NCI-H2196 treated with DMSO at 0.1 percent for 48 hours (cell line): ENCODE measurements around the gene KIDINS220.
"Not testable (repeated sequence)": the region's sequence is repeated elsewhere in the genome, so short reads cannot be mapped to it uniquely, and the experiment has no call there.

Experiments
- DNase-seq: peaks from one replicate; lab custom pipeline; 2025; ENCODE audit not compliant: unreplicated experiment; lab: John Stamatoyannopoulos, UW

KIDINS220 gene

DNA sequence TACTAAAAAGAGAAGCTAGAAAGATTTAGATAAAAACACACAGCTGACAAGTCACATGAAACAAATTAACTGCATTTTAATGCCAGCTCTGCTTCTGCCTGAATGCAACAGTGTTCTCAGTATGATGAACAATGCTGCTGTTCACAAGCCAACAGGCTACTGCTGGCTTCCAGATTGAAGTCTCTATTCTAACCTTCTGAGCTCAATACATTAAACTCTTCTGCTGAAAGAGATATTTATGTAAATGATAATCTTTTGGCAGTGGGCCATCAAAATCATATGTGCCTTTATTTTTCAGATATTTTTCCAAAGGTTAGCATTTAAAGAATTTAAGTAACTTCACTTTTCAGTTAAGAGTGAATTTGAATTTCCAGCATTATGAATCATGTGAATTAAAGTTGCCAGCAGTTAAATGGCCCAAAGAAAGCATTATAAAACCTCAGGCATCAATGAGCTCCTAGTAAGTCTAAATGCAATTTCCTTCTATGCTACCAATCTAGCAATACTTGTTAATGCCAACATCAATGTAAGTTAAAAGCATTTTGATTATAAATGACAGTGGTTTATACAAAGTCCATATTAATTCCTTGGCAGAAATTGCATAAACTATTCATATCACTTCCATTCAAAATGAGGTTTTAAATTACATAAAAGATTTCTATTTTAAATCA is 83.2 kb downstream of the KIDINS220 start:
- no peak for DNase-seq

GRCh38 chr2:8753609-8754008 is 83.8 kb downstream of the KIDINS220 start:
- DNase-seq = no peak

DNA sequence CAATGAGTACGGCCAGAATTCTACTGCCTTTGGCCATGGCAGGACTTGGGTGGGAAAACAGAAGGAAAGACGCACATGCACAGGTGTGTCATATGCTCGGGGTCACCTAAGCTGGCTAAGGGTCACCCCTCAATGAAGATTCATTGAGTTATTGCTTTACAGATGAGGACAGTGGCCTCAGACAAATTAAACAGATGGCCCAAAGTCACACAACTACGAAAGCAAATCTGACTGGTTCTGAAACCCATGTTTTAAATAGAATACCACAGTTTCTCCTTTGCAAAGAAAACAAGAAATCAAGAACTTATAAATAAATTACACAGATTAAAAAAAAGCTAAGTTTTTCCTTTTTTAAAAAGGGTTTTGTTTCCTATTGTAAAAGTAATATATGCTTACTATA is 85.0 kb downstream of the KIDINS220 start:
- no peak for DNase-seq

DNA sequence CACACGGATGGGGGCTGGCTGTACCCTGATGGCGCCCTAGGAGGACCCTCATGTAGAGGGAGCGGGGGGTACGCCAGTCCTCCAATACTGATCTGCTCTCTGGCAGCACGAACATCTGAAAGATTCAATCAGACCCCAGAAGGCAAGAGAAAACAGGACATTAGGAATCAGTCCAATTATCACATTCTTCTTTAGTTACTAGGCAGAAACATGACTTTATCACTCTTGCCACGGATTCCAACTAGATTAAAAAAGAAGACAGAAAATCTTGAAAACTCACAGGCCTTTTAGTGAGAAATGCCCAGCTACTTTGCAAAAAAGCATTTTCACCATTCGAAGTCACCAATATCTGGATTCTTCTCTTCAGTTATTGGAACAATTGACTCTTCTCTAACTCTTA is 87.2 kb downstream of the KIDINS220 start:
- DNase-seq = no peak

GRCh38 chr2:8743261-8743660 is 94.2 kb downstream of the KIDINS220 start:
- no peak for DNase-seq

DNA sequence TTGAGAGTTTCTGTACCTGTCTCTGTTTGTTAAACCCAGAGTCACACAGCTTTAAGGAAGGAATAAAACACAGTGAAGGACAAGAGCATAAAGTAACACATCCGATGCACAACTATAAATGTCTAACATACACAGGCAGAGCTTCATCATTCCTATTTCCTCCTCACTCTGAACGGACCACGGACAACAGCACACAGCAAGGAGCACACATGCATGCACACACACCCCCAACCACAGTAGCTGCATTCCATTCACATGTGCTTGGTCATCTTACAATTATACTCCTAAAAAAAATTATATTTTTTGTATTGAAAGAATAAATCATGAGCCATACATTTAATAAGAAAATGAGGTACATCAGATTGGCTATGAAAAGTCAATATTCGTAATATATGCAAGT is 97.3 kb downstream of the KIDINS220 start:
- no peak for DNase-seq

GRCh38 chr2:8737571-8738175 is 99.7 kb downstream of the KIDINS220 start:
- no peak for DNase-seq

GRCh38 chr2:8732601-8733000 is 104.8 kb downstream of the KIDINS220 start:
- DNase-seq = no peak

- DNase-seq = no peak
Measured at GRCh38 chr2:8729939-8730338, 107.5 kb downstream of the KIDINS220 start.

DNA sequence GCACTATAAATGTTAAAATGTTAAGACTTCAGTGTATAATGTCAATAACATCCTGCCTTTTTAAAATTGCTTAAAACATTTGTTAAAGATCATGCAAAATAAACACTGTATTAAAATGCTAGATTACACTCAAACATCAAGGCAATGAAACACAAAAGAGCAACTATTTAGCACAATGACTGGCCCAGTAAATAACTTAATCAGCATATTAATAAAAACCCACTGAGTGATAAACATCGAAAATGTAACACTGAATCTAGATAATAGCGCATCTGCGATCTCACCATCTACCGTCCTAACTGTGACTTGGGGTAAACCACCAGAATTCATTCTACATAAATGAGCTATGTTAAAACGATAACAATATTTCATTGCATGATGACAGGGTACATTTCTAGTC is 108.3 kb downstream of the KIDINS220 start:
- not testable (repeated sequence) for DNase-seq

DNA sequence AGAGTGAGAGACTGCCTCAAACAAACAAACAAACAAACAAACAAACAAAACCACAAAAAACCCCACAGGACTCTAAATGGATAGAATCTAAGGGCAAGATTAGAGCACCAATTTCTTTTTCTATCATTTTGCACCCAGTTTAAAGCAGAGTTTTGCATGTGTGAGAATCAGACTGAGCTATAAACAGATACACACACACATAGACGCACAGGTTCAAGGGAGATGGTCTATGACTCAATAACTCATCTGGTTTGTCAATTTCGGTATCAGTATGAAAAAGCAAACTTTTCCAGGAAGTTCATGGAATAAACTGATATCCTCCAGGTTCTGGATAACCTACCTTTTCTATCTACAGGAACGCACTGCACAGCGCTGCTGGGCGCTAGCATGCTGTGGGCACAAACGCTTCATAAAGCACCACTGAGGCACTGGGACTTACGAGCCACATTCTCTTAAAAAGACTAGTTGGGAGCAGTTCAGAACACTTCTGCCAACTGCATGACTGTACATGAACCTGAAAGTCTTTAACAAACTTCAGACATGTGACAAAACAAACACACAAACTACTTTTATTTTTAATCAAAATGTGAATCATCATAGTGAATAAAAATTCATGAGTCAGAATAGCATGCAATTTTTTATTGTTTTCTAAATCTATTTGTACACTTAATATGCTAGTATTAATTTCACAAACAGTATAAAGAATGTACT is 109.0 kb downstream of the KIDINS220 start:
- no peak for DNase-seq

DNA sequence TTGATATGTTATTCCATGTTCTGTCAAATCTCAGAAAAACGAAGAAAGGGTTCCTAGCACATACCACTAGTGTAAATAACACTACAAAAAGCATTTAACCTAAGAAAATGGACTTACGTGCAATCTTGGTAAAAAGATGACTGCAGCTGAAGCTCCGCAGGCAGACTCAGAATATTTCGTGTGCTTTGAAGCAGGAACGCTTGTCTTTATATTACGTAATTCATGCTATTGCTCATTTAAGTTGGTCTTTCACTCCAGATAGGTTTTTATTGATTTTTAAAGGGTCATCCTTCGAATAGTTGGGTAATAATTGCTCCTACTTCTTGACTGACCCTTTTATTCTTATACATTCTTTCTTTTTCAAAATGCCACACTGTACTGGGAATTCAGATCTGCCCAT is 111.6 kb downstream of the KIDINS220 start:
- DNase-seq = no peak

GRCh38 chr2:8722986-8723385 is 114.4 kb downstream of the KIDINS220 start:
- DNase-seq = no peak

DNA sequence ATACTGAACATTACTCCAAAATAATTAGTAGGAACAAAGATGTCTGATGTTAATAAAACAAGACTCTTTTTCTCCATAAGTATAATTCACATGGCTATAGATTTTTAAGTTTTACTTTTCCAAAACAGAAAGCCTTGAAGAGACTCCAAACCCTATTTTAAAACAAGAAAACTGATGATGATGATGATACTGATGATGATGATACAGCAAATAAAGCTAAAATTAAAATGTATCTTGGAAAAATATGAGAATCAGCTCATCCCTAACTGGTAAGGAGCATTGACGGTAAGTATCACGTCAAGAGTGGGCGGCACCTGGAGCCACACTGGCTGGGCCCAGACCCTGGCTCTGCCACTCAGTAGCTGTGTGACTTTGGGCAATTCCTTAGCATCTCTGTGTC is 116.0 kb downstream of the KIDINS220 start:
- no peak for DNase-seq

DNA sequence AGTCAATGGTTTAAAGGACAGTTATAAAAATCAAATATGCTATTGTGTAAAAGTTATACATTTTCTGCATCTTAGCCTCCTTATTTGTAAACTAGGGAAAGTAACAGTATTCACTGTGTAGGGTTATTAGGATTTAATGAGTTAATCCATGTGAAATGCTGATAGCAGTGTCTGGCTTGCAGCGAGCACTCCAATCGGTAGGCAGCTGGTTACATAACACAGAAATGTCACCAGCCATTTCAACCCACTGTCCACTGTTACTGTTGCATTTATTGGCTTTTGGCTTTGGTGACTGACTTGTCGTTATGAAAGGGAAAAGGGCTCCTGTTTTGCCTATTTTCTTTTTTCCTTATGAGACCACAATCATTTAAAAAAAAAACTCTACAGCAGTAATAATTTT is 116.7 kb downstream of the KIDINS220 start:
- no peak for DNase-seq

DNA sequence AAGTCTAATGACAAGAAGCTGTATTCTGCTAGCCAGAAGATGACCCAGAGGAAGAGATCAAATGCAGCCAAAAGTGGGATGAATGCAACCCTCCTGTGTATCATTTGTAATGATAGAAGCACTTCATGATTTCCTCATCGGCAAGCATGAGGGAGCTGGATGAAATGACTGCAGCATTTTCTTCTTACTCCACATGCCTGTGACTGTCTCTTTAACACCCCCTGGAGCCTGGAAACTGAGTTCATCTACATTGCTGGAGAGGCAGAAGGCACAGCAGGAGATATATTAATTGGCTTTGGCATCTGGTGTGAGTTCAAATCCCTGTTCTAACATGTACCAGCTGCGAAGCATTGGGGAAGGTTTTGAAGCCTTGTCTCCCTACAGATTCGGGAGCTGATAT is 117.9 kb downstream of the KIDINS220 start:
- no peak for DNase-seq

GRCh38 chr2:8714971-8715370 is 122.4 kb downstream of the KIDINS220 start:
- no peak for DNase-seq

DNA sequence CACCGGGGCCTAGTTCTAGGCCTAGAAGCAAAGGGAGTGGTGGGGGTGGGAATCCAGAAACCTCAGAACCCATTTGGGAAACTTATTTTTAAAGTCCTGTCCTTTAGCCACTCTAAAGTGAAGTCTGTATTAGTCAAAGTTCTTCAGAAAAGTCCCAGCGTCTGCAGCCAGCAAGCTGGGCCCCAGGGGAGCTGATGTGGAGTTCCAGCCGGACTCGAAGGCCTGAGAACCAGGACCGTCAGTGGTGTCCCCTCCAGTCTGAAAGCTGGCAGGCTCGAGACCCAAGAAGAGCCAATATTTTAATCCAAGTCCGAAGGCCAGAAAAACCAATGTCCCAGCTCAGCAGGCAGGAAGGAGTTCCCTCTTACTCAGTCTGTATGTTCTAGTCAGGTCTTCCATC is 123.1 kb downstream of the KIDINS220 start:
- no peak for DNase-seq

DNA sequence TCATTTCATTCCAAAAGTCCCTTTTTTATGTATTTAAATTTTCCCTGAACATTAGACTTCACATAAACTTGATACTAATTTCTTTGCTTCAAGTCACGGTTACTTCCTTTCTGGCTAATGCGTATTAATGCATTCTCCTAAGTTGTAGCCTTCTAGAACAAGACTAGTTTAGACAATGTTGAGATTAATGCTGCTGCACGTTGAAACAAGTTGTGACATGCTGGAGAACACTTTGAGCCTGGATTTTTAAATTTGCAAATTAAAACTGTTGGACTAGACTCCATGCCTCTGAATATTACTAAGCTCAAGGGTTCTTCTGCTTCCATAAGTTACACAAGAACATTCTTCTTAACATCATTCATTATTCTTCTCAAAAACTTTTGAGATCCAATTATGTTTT is 126.5 kb downstream of the KIDINS220 start:
- no peak for DNase-seq

DNA sequence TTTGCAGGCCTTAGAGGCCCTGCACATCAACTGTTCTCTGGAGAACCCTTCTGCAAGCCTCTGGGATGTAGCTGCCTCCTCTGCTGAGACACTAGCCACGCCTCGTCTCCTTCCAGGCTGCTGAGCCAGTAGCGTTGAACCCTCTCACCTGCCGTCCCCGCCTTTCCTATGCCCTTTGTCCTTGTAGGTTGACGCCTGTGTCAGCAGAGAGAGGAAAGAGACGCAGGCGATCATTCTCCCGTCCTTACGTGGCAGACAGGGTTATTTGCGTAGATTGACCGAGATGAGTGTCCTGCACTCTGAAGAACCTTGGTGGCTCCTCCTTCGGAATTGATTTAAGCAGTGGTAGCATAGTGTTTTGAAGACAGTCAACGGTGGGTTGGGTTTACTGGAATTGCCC is 127.8 kb downstream of the KIDINS220 start:
- no peak for DNase-seq

DNA sequence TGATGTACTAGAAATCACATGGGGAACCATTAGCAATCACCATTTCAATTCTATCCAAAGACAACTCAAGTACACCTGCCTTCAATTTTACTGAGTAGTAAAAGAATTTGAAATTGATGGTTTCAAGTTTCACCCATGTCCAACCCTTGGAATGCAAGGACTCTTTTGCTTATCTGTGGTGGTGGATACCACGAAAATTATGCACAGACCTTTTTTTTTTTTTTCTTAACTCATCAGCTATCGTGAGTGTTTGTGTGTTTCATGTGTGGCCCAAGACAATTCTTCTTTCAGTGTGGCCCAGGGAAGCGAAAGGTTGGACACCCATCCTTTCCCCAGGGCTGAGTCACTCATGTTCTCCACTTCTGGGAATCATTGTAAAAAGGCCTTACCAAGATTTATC is 132.5 kb downstream of the KIDINS220 start:
- DNase-seq = no peak

DNA sequence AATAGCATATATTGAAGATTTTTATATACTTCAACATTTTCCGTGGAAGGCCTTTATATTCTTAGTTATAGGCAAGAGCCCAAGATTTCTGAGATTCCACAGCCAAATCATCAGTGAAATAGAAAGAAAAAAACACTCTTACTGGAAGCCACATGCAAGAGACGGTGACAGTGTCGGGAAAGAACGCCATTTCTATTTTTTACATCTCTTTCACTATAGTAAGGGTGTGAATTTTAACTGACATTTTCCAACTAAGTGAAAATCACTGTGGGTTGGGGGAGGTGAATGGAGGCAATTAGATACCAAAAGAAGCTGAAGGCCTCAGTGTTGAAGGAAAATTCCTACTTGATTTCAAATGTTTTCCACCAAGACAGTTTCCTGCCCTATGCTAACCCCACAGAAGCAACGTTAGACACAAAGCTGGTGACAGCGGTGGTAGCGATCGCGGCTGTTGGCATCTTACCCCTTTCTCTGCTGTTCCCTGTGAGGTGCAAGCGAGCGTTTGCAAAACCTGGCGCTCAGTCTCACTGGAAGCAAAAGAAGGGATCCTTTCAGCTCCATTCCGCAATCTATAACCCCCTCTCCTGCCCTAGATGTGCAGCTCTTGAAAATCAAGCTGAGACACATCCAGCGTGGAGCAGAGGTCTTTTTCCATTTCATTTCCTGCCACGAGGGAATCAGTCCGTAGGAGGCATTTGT is 135.6 kb downstream of the KIDINS220 start:
- no peak for DNase-seq
